Eye (tissue), 1 donor: ENCODE data around the gene STX3.
"Not testable (repeated sequence)": the region's sequence is repeated elsewhere in the genome, so short reads cannot be mapped to it uniquely, and the experiment has no call there.

Source experiments
- DNase-seq: peaks from one replicate; pipeline ENCODE4 v3.0.0-alpha.2; 2015

Gene STX3

DNA sequence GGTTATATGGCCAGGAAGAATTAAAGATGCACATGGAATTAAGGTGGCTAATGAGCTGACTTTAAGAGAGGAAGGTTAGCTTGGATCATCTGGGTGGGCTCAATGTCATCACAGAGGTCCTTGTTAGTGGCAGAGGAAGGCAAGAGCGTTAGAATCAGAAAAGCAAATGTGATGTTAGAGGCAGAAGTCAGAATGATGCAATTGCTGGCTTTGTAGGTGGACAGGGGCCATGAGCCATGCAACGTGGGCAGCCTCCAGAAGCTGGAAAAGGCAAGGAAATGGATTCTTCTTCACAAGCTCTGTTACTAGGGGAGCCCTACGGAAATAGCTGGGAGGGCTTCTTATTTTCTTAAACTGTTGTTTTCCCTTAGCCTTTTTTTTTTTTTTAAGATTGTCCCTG, 92.5 kb downstream of the STX3 start:
- no peak for DNase-seq

GRCh38 chr11:59848439-59848838, 93.3 kb downstream of the STX3 start:
- not testable (repeated sequence) for DNase-seq

DNA sequence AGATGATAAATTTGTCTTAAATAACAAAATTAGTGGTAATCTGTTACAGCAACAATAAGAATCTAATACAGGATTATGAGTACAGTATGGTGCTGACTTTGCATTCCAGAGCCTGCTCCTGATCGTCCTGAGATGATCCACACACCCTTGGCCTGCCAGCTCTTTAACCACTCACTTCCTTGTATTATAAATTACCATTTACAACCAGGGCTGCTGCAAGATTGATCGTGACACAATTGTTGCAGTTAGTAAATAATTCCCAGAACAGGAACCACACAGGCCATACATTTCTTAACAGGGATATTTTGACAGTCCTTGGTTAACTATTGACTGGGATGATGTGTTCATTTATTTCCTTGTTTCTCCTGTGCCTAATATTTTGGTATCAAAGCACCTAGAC, 94.0 kb downstream of the STX3 start:
- no peak for DNase-seq

DNA sequence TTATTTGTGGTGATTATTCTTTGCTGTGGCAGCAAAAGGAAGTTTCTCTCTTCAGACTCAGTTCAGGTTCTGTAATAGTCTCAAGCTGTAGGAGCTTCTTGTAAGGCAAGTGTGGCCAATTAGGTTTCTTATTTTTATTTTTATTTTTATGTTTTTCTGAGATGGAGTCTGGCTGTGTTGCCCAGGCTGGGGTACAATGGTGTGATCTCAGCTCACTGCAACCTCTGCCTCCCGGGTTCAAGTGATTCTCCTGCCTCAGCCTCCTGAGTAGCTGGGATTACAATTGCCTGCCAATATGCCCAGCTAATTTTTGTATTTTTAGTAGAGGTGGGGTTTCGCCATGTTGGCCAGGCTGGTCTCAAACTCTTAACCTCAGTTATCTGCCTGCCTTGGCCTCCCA, 94.4 kb downstream of the STX3 start:
- not testable (repeated sequence) for DNase-seq

DNA sequence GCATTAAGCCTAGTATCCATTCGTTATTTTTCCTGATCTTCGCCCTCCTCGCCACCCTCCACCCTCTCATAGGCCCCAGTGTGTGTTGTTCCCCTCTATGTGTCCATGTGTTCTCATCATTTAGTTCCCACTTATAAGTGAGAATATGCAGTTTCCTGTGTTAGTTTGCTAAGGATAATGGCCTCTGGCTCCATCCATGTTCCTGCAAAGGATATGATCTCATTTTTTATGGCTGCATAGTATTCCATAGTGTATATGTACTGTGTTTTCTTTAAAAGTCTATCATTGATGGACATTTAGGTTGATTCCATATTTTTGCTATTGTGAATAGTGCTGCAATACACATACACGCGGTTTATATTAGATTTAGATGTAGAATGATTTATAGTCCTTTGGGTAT, 96.2 kb downstream of the STX3 start:
- not testable (repeated sequence) for DNase-seq

DNA sequence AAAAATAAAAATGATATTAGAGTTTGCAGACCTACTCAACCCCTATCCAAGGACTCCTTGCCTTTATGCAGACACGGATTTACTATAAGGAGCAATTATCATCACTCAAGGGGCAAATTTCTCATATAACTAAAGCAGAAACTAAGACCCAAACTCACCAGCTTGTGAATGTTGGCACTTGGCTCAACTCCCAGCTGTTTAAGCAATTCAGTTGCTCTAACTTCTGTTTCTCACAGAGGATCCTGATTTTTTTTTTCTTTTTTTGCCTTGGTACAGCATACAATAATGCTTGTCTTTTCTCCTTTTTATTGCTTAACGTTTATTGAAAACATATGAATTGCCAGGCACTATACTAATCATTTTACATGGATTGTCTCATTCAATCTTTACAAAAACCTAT, 99.7 kb downstream of the STX3 start:
- no peak for DNase-seq
